ENCODE data around the gene POLE.

Gene POLE

DNA sequence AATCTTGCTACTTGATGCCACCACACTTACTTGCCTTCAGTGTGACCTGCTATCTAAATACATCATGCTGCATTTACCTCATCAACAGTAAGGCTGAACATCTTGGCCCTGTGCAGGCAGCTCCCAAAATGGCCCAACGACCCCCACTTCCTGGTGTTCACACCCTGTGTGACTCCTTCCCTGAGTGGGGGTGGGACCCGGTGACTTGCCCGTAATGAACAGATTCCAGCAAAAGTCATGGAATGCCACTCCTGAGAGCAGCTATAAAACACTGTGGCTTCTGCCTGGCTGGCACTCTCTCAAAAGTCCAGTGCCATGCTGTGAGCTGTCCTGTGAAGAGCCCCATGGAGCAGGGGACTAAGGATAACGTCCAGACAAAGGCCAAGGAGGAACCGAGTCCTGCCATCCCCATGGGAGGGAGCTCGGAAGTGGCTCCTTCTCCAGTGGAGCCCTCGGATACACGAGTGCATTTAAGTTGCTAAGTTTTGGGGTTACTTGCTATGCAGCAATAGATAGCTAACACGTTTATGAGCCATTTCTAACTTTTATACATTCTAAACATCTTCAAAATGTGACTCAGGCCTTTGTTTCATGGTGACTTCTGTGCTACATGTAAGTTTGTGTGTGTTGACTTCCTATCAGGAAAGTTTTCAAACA, 35.6 kb downstream of the POLE start:
- no peak for DNase-seq (ENCODE audit: low spot score)

GRCh38 chr12:132649226-132649945, 37.8 kb downstream of the POLE start:
- no peak for DNase-seq (ENCODE audit: low spot score)

DNA sequence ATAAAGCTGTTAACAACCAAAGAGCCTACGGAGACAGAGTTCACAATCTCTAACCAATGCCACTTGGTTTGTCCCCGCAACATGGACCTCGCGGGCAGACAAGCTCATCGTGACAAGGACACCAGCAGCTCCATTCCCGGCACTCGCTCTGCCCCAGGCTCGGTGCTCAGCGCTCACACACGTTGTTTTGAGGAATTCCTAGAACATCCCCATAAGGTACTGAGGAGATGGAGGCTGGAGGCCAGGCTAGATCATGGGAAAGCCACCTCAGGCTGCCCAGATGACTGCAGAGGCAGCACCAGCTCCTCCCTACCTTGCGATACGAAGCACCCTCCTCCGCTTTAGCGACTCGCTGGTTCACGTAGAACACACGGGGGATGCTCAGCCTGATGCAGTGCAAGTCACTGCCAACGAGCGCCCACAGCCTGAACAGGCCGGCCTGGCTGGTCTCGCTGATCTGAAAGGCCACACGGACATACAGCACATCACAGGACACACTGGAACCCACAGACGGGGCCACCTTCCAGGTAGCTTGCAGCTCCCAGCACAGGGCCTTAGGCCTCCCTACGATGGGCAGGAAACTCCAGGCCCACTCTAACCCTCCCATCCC, 38.4 kb downstream of the POLE start:
- DNase-seq (ENCODE audit: low spot score), result no peak

DNA sequence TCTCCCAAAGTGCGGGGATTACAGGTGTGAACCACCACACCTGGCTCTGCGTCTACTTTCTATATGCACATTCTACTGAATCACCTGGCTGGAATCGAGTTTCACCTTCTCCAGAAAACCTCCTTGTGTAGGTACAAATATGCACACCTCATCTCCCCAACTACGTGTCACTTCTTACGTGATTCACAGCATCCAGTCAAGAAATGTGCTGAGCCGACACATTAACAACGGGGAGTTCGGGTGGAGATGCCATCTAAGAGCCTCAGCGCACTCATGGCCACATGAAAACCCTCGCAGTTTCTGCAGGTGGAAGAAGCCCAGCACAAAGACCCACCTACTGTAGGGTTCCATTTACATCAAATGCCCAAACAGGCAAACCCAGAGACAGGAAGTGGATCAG, 39.3 kb downstream of the POLE start:
- no peak for DNase-seq (ENCODE audit: low spot score)

DNA sequence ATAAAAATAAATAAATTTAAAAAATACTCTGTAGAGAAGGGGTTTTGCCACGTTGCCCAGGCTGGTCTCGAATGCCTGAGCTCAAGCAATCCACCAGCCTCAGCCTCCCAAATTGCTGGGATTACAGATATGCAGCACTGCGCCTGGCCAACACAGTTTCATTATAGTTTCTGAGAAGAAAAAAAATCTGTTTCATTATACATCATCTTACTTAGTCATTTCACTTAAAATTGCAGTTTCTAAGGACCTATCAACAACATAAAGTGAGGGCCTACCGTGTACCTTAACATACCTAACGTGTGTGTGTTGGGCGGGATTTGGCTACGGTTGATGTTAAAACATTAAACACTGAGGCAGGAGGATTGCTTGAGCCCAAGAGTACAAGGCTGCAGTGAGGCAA, 40.3 kb downstream of the POLE start:
- no peak for DNase-seq (ENCODE audit: low spot score)

DNA sequence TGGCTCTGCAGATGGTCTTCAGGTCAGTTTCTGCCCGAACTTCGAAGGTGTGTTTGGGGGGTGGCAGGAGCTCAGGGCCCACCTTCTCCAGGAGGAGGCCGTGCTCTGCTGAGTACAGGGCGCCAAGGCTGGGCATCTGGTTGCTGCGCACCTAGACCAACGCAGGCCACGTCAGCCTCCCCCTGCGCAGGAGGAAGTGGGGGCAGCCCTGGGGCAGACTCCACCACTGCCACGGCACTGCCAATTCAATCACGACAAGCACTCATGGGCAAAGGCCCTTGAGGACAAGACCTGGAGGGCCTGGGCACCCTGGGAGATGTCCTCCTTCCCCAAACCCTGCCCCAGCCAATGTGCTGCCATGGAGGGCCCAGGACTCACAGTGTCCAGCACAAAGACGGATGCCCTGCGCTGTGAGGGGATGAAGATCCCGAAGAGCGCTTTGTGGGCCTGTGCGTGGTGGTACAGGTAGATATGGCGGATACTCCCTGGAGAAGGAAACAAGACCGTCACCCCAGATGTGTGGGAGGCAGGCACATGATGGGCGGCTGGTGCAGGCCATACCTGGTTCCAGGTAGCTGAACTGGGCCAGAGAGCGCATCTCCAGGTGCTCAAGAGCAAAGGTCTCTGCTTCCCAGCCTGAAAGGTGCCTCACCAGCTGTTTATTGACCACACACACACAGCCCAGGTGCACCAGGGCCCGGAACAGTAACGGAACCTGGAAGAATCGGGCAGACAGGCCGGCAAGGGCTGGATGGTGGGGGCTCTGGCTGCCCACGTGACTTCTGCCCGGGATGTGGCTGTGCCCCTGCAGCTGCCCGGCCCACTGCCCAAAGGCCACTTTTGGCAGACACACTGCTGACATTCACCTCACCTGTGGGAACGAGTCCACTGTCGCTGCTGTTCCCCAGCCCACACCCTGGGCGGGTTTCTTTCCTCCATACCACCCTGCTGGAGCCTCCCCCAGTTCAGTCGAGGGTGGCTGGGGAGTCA, 44.0 kb downstream of the POLE start:
- DNase-seq (ENCODE audit: low spot score), result no peak

- DNase-seq (ENCODE audit: low spot score), result no peak
These were observed 45.1 kb downstream of the POLE start for GRCh38 chr12:132641811-132642650.

DNA sequence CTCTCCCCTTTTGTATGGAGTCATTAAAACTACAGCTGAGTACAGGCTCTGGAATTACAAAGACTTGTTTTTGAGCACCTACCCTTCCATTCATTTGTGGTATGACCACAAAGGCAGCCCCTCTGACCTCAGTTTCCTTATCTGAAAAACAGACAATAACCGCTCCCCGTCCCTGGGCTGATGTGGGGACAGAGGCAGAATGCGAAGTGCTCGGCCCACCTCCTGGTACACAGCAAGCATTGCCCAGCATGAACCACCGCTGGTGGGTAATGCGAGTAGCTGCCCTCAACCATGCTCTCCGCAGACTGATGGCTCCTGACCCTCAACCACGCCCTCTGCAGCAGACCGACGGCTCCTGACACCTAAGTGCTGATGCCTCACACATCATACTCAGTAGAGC, 46.2 kb downstream of the POLE start:
- no peak for DNase-seq (ENCODE audit: low spot score)

DNA sequence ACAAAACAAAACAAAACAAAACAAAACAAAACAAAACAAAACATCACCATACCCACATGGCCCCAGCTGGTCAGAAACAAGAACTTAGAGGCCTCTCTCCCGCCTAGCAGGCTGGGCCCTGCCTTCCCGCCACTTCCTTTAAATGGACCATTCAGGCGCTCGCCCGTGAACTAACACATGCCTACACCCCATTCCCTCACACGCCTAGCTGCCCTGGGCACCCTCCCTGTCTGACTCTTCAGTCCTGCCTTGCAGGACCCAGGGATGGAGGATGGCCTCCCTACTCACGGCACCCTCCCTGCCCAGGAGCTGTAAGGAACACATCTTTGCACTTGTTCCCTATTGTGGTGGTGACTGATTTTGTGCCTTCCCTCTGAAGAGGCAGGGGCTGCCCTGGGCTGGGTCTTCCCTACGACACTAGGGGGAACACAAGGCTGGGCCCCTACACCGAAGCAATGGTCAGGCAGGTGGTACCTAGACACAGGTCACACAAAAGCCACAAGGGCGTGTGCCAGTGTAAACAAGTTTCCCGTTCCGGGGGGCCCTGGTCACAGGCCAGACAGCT, 47.1 kb downstream of the POLE start:
- DNase-seq (ENCODE audit: low spot score), result no peak

- peak; percentile 84 for DNase-seq (ENCODE audit: low spot score)
These were observed 48.4 kb downstream of the POLE start for GRCh38 chr12:132638541-132639408.

- no peak for DNase-seq (ENCODE audit: low spot score)
These were observed 49.3 kb downstream of the POLE start for GRCh38 chr12:132637811-132638210.

- no peak for DNase-seq (ENCODE audit: low spot score)
These were observed 51.8 kb downstream of the POLE start for GRCh38 chr12:132635076-132635955.

- no peak for DNase-seq (ENCODE audit: low spot score)
These were observed 52.6 kb downstream of the POLE start for GRCh38 chr12:132634411-132634990.

DNA sequence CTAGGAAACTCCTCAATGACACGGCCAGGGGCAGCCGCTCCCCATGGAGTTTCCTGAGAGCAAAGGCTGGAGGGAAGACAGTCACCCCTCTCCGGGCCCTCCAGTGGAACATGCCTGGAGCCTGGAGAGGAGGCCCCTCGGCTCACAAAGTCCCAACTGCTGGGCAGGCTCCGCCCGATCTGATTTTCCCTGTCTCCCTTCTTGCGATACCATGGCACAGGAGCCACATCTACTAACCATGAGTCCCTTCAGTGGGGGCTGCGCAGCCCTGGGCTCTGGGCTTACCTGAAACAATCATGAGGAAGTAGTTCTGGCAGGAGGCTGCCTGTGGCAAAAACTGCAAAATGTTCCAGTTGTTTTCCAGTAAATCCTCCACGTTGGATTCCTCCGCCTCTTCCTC, 53.2 kb downstream of the POLE start:
- DNase-seq (ENCODE audit: low spot score), result no peak

- no peak for DNase-seq (ENCODE audit: low spot score)
These were observed 53.7 kb downstream of the POLE start for GRCh38 chr12:132633398-132633797.

GRCh38 chr12:132632521-132633228, 54.5 kb downstream of the POLE start:
- DNase-seq (ENCODE audit: low spot score), result no peak

- DNase-seq (ENCODE audit: low spot score), result no peak
These were observed 55.5 kb downstream of the POLE start for GRCh38 chr12:132631666-132632065.

DNA sequence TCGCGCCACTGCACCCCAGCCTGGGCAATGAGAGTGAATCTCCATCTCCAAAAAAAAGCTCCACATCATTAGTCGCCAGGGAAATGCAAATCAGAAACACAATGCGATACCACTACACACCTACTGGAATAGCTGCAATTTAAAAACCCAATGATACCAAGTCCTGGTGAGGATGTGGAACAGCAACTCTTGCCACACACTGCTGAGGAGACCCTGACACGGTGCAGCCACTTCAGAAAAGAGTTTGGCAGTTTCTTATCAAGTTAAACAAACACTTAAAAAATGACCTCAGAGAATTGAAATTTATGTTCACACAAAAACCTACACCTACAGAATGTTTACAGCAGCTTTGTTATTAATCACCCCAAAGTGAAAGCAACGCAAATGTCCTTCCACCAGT, 56.5 kb downstream of the POLE start:
- no peak for DNase-seq (ENCODE audit: low spot score)

Measured in AG20443 (cell line).